HEK293T (cell line): Measurements from ENCODE around the gene TRIM67.

Experiments
- ARNT ChIP-seq: fragments of 450-650 bp; IDR thresholded peaks from 2 replicates; pipeline ENCODE4 v1.6.1; 2017; ENCODE audit warnings: mild to moderate bottlenecking
- BHLHE40 ChIP-seq: fragments of 450-650 bp; IDR thresholded peaks from 2 replicates; pipeline ENCODE4 v1.6.1; 2016; ENCODE audit warnings: mild to moderate bottlenecking, moderate library complexity, borderline replicate concordance
- CTBP1 ChIP-seq: fragments of 450-650 bp; IDR thresholded peaks from 2 replicates; pipeline ENCODE4 v1.6.1; 2016; ENCODE audit warnings: borderline replicate concordance
- ELF4 ChIP-seq: fragments of 450-650 bp; IDR thresholded peaks from 2 replicates; pipeline ENCODE4 v1.6.1; 2017; ENCODE audit warnings: antibody characterized with exemption
- FOXA1 ChIP-seq: fragments of 450-650 bp; IDR thresholded peaks from 2 replicates; pipeline ENCODE4 v1.6.1; 2016; ENCODE audit warnings: mild to moderate bottlenecking
- FOXM1 ChIP-seq: fragments of 450-650 bp; IDR thresholded peaks from 2 replicates; pipeline ENCODE4 v1.6.1; 2017; ENCODE audit warnings: mild to moderate bottlenecking, borderline replicate concordance
- HDGF ChIP-seq: fragments of 450-650 bp; IDR thresholded peaks from 2 replicates; pipeline ENCODE4 v1.6.1; 2017; ENCODE audit warnings: antibody characterized with exemption, borderline replicate concordance
- LEF1 ChIP-seq: fragments of 450-650 bp; IDR thresholded peaks from 2 replicates; pipeline ENCODE4 v1.6.1; 2017; ENCODE audit warnings: mild to moderate bottlenecking, borderline replicate concordance
- NFRKB ChIP-seq: fragments of 450-650 bp; IDR thresholded peaks from 2 replicates; pipeline ENCODE4 v1.6.1; 2016; ENCODE audit warnings: mild to moderate bottlenecking, moderate library complexity
- PKNOX1 ChIP-seq: fragments of 450-650 bp; IDR thresholded peaks from 2 replicates; pipeline ENCODE4 v1.6.1; 2016
- SP1 ChIP-seq: fragments of 450-650 bp; IDR thresholded peaks from 2 replicates; pipeline ENCODE4 v1.6.1; 2017
- SUZ12 ChIP-seq: fragments of 450-650 bp; IDR thresholded peaks from 2 replicates; pipeline ENCODE4 v1.6.1; 2016; ENCODE audit warnings: mild to moderate bottlenecking
- TARDBP ChIP-seq: fragments of 450-650 bp; IDR thresholded peaks from 2 replicates; pipeline ENCODE4 v1.6.1; 2016
- ZNF384 ChIP-seq: fragments of 450-650 bp; IDR thresholded peaks from 2 replicates; pipeline ENCODE4 v1.6.1; 2016

GRCh38 chr1:231180034-231180433 lies 18.2 kb downstream of the TRIM67 start:
- TF ChIP-seq SP1 (no peak), BHLHE40 (no peak), TARDBP (no peak), FOXA1 (no peak), FOXM1 (no peak), ZNF384 (no peak), ELF4 (no peak), CTBP1 (no peak), PKNOX1 (no peak), HDGF (no peak), LEF1 (no peak), SUZ12 (no peak), ARNT (no peak), NFRKB (no peak)
